H9 (cell line): ENCODE data around the gene KDR. TPM values are rescaled to one million over a fixed set of nuclear protein-coding genes. Genes with fewer than 3 reads are reported as not detected.

Source experiments
- DNase-seq: peaks from one replicate; pipeline ENCODE4 v3.0.0-alpha.2; 2017
- H2AFZ ChIP-seq: one replicate; pipeline ENCODE4 v1.6.1; 2013; ENCODE audit warnings: mild to moderate bottlenecking, low read length, control low read depth, moderate library complexity
- H2AK5ac ChIP-seq: 2 replicates; pipeline ENCODE4 v1.6.1; 2013; ENCODE audit warnings: low read length, control low read depth, mixed read lengths; ENCODE audit not compliant: insufficient read length
- H2BK120ac ChIP-seq: one replicate; pipeline ENCODE4 v1.6.1; 2013; ENCODE audit warnings: low read depth, mild to moderate bottlenecking, low read length, control low read depth, inconsistent platforms; ENCODE audit not compliant: poor library complexity, severe bottlenecking
- H2BK12ac ChIP-seq: 2 replicates; pipeline ENCODE4 v1.6.1; 2013; ENCODE audit warnings: low read length, control low read depth, mixed read lengths, low read depth; ENCODE audit not compliant: insufficient read length
- H2BK15ac ChIP-seq: 2 replicates; pipeline ENCODE4 v1.6.1; 2013; ENCODE audit warnings: low read depth, low read length, control low read depth
- H2BK20ac ChIP-seq: one replicate; pipeline ENCODE4 v1.6.1; 2013; ENCODE audit warnings: low read depth, mild to moderate bottlenecking, low read length, control low read depth, inconsistent platforms; ENCODE audit not compliant: poor library complexity, severe bottlenecking
- H2BK5ac ChIP-seq: 2 replicates; pipeline ENCODE4 v1.6.1; 2013; ENCODE audit warnings: low read length, control low read depth, mixed read lengths; ENCODE audit not compliant: insufficient read length
- H3K14ac ChIP-seq: 2 replicates; pipeline ENCODE4 v1.6.1; 2013; ENCODE audit warnings: low read length, control low read depth; ENCODE audit not compliant: insufficient read depth
- H3K18ac ChIP-seq: 2 replicates; pipeline ENCODE4 v1.6.1; 2013; ENCODE audit warnings: low read depth, mild to moderate bottlenecking, mixed read lengths, low read length, control low read depth; ENCODE audit not compliant: insufficient read length
- H3K23ac ChIP-seq: 2 replicates; pipeline ENCODE4 v1.6.1; 2013; ENCODE audit warnings: low read length, control low read depth, mixed read lengths, low read depth; ENCODE audit not compliant: insufficient read length
- H3K23me2 ChIP-seq: 2 replicates; pipeline ENCODE4 v1.6.1; 2013; ENCODE audit warnings: low read depth, mild to moderate bottlenecking, mixed read lengths, low read length, control low read depth; ENCODE audit not compliant: insufficient read length, poor library complexity, severe bottlenecking
- H3K27ac ChIP-seq: 2 replicates; pipeline ENCODE4 v1.5.1; 2013; ENCODE audit warnings: low read length, control low read depth, mixed read lengths, low read depth; ENCODE audit not compliant: insufficient read length
- H3K27me3 ChIP-seq: 2 replicates; pipeline ENCODE4 v1.6.1; 2013; ENCODE audit warnings: low read length, control low read depth, inconsistent platforms; ENCODE audit not compliant: insufficient read depth
- H3K4ac ChIP-seq: 2 replicates; pipeline ENCODE4 v1.6.1; 2013; ENCODE audit warnings: low read depth, mild to moderate bottlenecking, control low read depth, inconsistent platforms, low read length, moderate library complexity
- H3K4me1 ChIP-seq: 2 replicates; pipeline ENCODE4 v1.6.1; 2013; ENCODE audit warnings: low read length, control low read depth, inconsistent platforms; ENCODE audit not compliant: insufficient read depth
- H3K4me2 ChIP-seq: 2 replicates; pipeline ENCODE4 v1.6.1; 2013; ENCODE audit warnings: low read length, control low read depth, mixed read lengths; ENCODE audit not compliant: insufficient read length, insufficient read depth
- H3K56ac ChIP-seq: 2 replicates; pipeline ENCODE4 v1.6.1; 2013; ENCODE audit warnings: low read depth, mild to moderate bottlenecking, mixed read lengths, low read length, control low read depth; ENCODE audit not compliant: insufficient read length
- H3K79me1 ChIP-seq: 2 replicates; pipeline ENCODE4 v1.6.1; 2013; ENCODE audit warnings: low read depth, mild to moderate bottlenecking, moderate library complexity, low read length, control low read depth, inconsistent platforms; ENCODE audit not compliant: insufficient read depth, poor library complexity, severe bottlenecking
- H3K79me2 ChIP-seq: 2 replicates; pipeline ENCODE4 v1.6.1; 2013; ENCODE audit warnings: low read length, control low read depth, inconsistent platforms; ENCODE audit not compliant: insufficient read depth
- H3K9ac ChIP-seq: 2 replicates; pipeline ENCODE4 v1.6.1; 2013; ENCODE audit warnings: low read length, control low read depth, mixed read lengths; ENCODE audit not compliant: insufficient read length; ENCODE audit errors: extremely low read depth
- H3K9me3 ChIP-seq: one replicate; pipeline ENCODE4 v1.6.1; 2013; ENCODE audit warnings: low read depth, low read length, inconsistent platforms; ENCODE audit not compliant: control insufficient read depth
- H3T11ph ChIP-seq: one replicate; pipeline ENCODE4 v1.6.1; 2013; ENCODE audit warnings: mild to moderate bottlenecking, low read length, control low read depth, inconsistent platforms
- H4K20me1 ChIP-seq: one replicate; pipeline ENCODE4 v1.6.1; 2013; ENCODE audit not compliant: control insufficient read depth, insufficient read length, insufficient read depth
- H4K5ac ChIP-seq: 2 replicates; pipeline ENCODE4 v1.6.1; 2013; ENCODE audit warnings: low read depth, mild to moderate bottlenecking, mixed read lengths, low read length, control low read depth; ENCODE audit not compliant: insufficient read length
- H4K8ac ChIP-seq: replicated peaks from 2 replicates; pipeline ENCODE4 v1.6.1; 2013; ENCODE audit warnings: low read length, control low read depth, mixed read lengths, low read depth; ENCODE audit not compliant: insufficient read length
- H4K91ac ChIP-seq: 2 replicates; pipeline ENCODE4 v1.6.1; 2013; ENCODE audit warnings: low read depth, mild to moderate bottlenecking, moderate library complexity, mixed read lengths, low read length, control low read depth; ENCODE audit not compliant: insufficient read length
- H3K27ac Mint-ChIP-seq, 3 experiments: 2 replicates in 2 of 3; 3 replicates in 1 of 3; pipeline ENCODE4 v1.8.0; 2020 to 2021; ENCODE audit warnings: mixed read lengths in 3 of 3, mild to moderate bottlenecking in 1 of 3, moderate library complexity in 1 of 3
- H3K27me3 Mint-ChIP-seq: 2 replicates; pipeline ENCODE4 v1.8.0; 2021; ENCODE audit warnings: low read depth, mild to moderate bottlenecking, moderate library complexity, mixed read lengths
- H3K36me3 Mint-ChIP-seq, 3 experiments: 2 replicates in 2 of 3; 3 replicates in 1 of 3; pipeline ENCODE4 v1.8.0; 2020 to 2021; ENCODE audit warnings: low read depth in 3 of 3, mixed read lengths in 3 of 3; ENCODE audit not compliant: insufficient read depth in 1 of 3
- H3K4me1 Mint-ChIP-seq, 2 experiments: 2 replicates each; pipeline ENCODE4 v1.8.0; 2020; ENCODE audit warnings: mixed read lengths in 2 of 2
- H3K4me3 Mint-ChIP-seq, 2 experiments: 2 replicates in 1 of 2; 3 replicates in 1 of 2; pipeline ENCODE4 v1.8.0; 2020 to 2021; ENCODE audit warnings: mild to moderate bottlenecking in 2 of 2, mixed read lengths in 2 of 2, moderate library complexity in 1 of 2
- H3K9me3 Mint-ChIP-seq, 2 experiments: 2 replicates in 1 of 2; 3 replicates in 1 of 2; pipeline ENCODE4 v1.8.0; 2020; ENCODE audit warnings: mild to moderate bottlenecking in 2 of 2, mixed read lengths in 2 of 2, moderate library complexity in 1 of 2
- WGBS: extraction: QIAGEN DNeasy Blood & Tissue Kit; methylation state at CpG from one replicate; pipeline ENCODE4 v1.1.7; 2013; ENCODE audit warnings: missing lambda C conversion rate, low lambda C conversion rate, mixed read lengths; ENCODE audit not compliant: insufficient read length; ENCODE audit errors: extremely low coverage; 5-methylcytosine and 5-hydroxymethylcytosine counted together
- total RNA-seq: library from RNA; stranded (reverse); gene quantifications from 2 replicates; pipeline ENCODE4 v1.2.1, GENCODE V29; 2021
- TF ChIP-seq, protein P1 (sequence below): fragments of 200-600 bp; sonication (generic); conservative IDR thresholded peaks from 3 replicates; pipeline ENCODE4 v1.8.0; 2021; ENCODE audit warnings: antibody characterized with exemption, mild to moderate bottlenecking

Gene KDR
- total RNA-seq, 1 experiment from 2014 or later, result 51.4 TPM

DNA sequence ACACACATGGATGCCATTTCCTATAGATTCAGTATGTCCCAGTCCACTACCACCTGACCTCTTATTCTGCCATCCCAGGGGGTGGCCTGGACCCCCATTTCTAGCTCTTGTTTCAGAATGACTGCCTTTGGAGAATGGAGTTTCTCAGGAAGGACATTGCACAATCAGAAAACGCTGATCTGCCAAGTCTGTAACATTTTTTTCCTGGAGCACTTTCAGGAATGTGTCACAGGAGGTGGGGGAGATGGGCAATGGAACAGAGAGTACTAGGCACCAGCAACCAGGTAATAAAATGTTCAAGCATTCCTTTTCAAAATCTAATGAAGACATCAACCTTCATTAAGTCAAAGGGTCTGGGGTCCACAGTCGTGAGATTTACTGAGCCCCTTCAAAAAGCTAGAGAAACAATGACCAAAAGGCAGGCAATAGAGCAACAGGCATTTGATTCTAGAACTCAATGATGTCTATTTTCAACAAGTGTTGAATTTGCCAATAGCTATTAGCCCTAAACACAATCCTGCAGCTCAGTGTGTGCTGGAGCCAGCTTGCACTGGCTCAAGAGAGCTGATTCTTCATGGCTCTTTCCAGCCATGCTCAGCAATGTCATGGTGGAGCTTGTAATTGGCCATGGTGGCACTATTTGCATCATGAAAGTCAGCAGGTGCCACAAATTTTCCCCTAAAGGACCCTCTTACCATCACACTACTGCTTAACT, 87.1 kb downstream of the KDR start:
- Histone ChIP-seq H2AK5ac (no peak overlapping the region), H2BK15ac (no peak overlapping the region), H3K23ac (no peak overlapping the region), H3T11ph (no peak overlapping the region), H4K5ac (no peak overlapping the region), H4K20me1 (no peaks in the 10 kb centered on the region), H3K4me1 (no peaks in the 10 kb centered on the region), H3K4me2 (no peak overlapping the region), H2BK120ac (no peak overlapping the region), H3K4ac (no peak overlapping the region), H2BK5ac (no peak overlapping the region), H2BK12ac (no peak overlapping the region), H2AFZ (no peak overlapping the region), H3K9me3 (no peaks in the 10 kb centered on the region), H3K9ac (no peak overlapping the region), H3K79me2 (no peaks in the 10 kb centered on the region), H3K27ac (no peak overlapping the region), H3K18ac (no peak overlapping the region), H3K56ac (no peak overlapping the region), H4K8ac (no peak overlapping the region), H3K27me3 (no peaks in the 10 kb centered on the region), H3K23me2 (no peaks in the 10 kb centered on the region), H4K91ac (no peak overlapping the region), H3K79me1 (no peaks in the 10 kb centered on the region), H3K14ac (no peak overlapping the region), H2BK20ac (no peak overlapping the region)
- WGBS, result no CpG with 5 or more reads among the region's 2 CpGs
- peaks cover 4 to 7% of the 10 kb centered on the region in 2 experiments; a peak in 3 of 4 replicates for H3K4me1 Mint-ChIP-seq
- no peak for DNase-seq
- peaks cover 14 to 32% (median 24%) of the 10 kb centered on the region in 3 experiments for H3K36me3 Mint-ChIP-seq
- H3K27ac Mint-ChIP-seq, result no peak overlapping the region
- TF ChIP-seq, protein P1, sequence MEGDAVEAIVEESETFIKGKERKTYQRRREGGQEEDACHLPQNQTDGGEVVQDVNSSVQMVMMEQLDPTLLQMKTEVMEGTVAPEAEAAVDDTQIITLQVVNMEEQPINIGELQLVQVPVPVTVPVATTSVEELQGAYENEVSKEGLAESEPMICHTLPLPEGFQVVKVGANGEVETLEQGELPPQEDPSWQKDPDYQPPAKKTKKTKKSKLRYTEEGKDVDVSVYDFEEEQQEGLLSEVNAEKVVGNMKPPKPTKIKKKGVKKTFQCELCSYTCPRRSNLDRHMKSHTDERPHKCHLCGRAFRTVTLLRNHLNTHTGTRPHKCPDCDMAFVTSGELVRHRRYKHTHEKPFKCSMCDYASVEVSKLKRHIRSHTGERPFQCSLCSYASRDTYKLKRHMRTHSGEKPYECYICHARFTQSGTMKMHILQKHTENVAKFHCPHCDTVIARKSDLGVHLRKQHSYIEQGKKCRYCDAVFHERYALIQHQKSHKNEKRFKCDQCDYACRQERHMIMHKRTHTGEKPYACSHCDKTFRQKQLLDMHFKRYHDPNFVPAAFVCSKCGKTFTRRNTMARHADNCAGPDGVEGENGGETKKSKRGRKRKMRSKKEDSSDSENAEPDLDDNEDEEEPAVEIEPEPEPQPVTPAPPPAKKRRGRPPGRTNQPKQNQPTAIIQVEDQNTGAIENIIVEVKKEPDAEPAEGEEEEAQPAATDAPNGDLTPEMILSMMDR, result no peak
- peaks cover 30 to 31% of the 10 kb centered on the region in 2 experiments for H3K9me3 Mint-ChIP-seq
- no peak overlapping the region for H3K4me3 Mint-ChIP-seq
- peaks cover 4% of the 10 kb centered on the region for H3K27me3 Mint-ChIP-seq
